GM18499 (cell line): ENCODE data around the gene HSD17B4.
"Not testable (repeated sequence)": the region's sequence is repeated elsewhere in the genome, so short reads cannot be mapped to it uniquely, and the experiment has no call there.

ENCODE experiments used
- ATAC-seq: cut with Tn5 transposase; IDR thresholded peaks from one replicate; pipeline ENCODE4 v1.9.1; 2021; ENCODE audit warnings: moderate number of reproducible peaks; ENCODE audit not compliant: insufficient read depth, unreplicated experiment

The HSD17B4 gene, protein sequence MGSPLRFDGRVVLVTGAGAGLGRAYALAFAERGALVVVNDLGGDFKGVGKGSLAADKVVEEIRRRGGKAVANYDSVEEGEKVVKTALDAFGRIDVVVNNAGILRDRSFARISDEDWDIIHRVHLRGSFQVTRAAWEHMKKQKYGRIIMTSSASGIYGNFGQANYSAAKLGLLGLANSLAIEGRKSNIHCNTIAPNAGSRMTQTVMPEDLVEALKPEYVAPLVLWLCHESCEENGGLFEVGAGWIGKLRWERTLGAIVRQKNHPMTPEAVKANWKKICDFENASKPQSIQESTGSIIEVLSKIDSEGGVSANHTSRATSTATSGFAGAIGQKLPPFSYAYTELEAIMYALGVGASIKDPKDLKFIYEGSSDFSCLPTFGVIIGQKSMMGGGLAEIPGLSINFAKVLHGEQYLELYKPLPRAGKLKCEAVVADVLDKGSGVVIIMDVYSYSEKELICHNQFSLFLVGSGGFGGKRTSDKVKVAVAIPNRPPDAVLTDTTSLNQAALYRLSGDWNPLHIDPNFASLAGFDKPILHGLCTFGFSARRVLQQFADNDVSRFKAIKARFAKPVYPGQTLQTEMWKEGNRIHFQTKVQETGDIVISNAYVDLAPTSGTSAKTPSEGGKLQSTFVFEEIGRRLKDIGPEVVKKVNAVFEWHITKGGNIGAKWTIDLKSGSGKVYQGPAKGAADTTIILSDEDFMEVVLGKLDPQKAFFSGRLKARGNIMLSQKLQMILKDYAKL

GRCh38 chr5:119452373-119453039 is at the start of gene HSD17B4:
TSS of gene HSD17B4 (plus strand) at chr5:119452497. CDS start at chr5:119452576, 79 bp downstream.
- ATAC-seq = peak; percentile 88

- ATAC-seq = no peak
Measured at GRCh38 chr5:119402555-119402954, 49.7 kb upstream of the HSD17B4 start.

- ATAC-seq = no peak
Measured at GRCh38 chr5:119404033-119404432, 48.3 kb upstream of the HSD17B4 start.

DNA sequence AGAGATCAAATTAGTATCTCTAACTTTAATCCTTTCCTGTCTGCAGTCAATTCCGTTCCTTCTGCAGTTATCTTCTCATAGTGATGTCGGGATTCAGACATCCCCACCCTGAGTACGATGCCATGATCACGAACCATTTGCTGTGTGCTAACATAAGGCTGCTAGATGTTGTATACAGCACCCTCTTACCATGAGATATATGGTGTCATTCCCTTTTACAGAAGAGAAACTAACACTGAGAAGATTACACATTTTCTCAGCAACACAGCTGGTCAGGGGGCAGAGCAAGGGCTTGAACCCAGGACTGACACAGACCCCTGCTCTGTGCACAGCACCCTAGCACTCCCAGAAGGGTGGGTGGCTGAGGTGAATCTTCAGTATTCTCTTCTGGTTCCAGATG is 46.9 kb upstream of the HSD17B4 start:
- no peak for ATAC-seq

DNA sequence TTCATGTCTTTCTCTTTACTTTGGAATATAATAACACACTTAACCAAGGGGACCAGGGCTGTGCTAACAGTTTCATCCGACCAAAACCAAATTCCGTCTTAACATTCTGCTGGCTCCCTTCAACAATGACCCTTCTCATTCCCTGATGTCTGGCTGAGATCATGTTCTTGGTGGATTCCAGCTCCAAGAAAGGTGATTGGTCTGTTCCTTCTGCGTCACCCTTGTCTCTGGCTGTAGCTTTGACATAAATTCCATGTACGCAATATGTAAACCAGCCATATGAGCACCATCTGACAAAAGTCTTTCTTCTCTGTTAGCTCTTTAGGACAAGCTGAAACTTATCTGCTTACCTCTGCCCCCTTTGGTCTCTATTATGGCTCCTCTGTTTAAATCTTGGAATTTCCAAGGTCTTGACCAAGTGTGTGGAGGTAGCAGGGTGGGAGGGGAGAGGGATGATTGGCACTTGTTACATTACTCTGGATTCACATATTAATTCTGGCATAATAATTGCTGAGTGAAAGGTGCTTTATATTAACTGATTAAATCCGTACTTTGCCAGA is 45.7 kb upstream of the HSD17B4 start:
- ATAC-seq = no peak

DNA sequence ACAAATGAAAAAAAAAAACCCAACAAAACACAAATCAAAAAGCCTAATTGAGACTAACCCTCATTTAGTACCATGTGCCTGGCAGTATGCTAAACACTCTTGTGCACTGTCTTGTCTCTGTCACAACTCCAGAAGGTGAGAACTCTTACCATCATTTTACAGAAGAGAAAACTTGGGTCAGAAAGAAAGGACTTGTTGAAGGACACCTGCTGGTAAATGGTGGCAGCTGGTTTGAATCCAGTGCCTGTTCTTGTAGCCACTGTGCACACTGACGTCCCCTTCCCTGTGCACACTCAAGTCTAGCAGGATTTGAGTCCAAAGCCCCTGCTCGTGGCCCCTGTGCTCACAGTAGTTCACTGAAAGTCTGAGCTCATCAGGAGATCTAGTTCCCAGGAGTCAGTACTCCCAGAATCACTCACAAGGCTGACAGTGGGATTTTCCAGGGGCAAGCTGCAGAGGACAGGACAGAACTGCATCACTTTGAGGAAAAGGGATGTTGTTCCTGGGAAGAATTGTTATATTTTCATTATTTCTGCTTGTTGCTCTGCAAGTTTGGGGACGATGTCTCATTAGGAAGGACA is 43.0 kb upstream of the HSD17B4 start:
- ATAC-seq = no peak

DNA sequence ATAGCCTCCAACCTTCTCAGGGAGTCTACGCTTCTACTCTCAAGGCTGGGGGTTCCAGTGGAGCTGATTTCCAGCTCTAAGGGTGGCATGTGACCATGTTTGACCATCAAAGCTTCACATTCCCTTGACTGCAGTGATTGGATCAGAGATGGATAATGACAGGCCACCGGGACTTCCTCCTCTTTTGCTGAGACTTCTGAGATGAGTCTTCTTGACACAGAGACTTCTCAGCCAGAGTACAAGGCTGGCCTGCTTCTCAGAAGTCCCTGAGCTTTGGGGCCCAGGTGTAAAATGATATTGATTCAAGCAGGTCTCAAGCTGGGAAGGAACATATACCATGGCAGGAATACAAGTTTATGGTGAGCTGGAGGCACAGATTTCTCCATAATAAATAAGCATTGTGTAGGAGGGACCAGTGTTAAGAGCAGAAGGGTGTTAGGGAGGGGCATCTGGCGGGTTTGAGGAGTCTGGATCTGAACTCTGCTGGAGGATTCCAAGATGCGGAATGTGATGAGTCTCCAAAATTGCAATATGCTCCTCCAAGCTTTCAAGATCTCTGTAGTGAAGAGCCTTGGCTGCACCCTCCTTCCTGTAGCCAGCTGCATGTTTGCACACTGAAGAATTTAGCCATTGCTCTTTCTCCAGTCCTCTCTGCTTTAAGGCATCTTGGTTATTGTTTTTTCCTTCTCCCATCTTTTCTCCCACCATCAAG is 41.7 kb upstream of the HSD17B4 start:
- no peak for ATAC-seq

GRCh38 chr5:119411361-119412278 is 40.7 kb upstream of the HSD17B4 start:
- ATAC-seq = peak; percentile 64

GRCh38 chr5:119412279-119413227 is 39.7 kb upstream of the HSD17B4 start:
- no peak for ATAC-seq

DNA sequence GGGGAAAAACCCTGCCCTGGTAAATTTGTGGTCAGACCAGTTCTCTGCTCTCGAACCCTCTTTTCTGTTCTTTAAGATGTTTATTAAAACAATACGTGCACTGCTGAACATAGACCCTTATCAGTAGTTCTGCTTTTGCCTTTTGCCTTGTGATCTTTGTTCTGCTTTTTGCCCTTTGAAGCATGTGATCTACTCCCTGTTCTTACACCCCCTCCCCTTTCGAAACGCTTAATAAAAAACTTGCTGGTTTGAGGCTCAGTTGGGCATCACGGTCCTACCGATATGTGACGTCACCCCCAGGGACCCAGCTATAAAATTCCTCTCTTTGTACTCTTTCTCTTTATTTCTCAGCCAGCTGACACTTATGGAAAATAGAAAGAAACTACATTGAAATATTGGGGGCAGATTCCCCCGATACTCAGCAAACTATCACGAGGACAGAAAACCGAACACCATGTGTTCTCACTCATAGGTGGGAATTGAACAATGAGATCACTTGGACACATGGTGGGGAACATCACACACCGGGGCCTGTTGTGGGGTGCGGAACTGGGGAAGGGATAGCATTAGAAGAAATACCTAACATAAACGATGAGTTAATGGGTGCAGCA is 38.1 kb upstream of the HSD17B4 start:
- ATAC-seq = peak; percentile 28

GRCh38 chr5:119417891-119418605 is 34.2 kb upstream of the HSD17B4 start:
- ATAC-seq = no peak

- ATAC-seq = peak; percentile 54
Measured at GRCh38 chr5:119418606-119419100, 33.6 kb upstream of the HSD17B4 start.

DNA sequence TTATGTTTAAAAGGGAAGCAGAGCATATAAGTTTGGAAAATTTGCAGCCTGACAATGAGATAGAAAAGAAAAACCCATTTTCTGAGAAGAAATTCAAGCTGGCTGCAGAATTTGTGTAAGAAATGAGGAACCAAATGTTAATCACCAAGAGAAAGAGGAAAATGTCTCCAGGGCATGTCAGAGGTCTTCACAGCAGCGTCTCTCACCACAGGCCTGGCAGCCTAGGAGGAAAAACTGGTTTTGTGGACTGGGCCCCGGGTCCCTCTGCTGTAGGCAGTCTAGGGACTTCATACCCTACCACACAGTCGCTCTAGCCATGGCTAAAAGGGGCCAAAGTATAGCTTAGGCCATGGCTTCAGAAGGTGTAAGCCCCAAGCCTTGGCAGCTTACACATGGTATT is 32.1 kb upstream of the HSD17B4 start:
- no peak for ATAC-seq

DNA sequence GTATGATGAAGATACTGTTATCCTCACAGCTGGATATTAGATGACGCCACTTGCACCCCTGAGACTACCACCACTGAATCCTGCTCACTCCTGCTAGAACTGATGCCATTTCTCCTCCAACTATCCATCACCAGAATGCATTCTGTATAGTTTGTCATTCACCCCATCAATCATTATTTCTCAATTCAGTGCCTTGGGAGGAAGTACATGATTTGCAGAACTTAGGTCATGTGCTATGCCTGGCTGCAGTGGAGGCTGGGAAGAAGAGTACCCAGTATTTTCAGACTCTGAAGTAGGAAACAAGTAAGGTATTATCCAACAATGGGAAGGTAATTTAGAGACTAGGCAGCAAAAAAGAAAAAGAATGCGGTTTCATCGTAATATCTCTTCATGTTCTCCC is 26.2 kb upstream of the HSD17B4 start:
- ATAC-seq = no peak

GRCh38 chr5:119427060-119427459 is 25.2 kb upstream of the HSD17B4 start:
- ATAC-seq = no peak

- not testable (repeated sequence) for ATAC-seq
Measured at GRCh38 chr5:119427596-119427995, 24.7 kb upstream of the HSD17B4 start.
